T-helper 2 cell (primary cell): ENCODE results near the gene PPP2CA.
A peak's percentile ranks its signal among the peaks of the same experiment; 100 is the strongest.
"Not testable (repeated sequence)": the region's sequence is repeated elsewhere in the genome, so short reads cannot be mapped to it uniquely, and the experiment has no call there.

Source experiments
- DNase-seq, 5 experiments: peaks; one replicate each; pipeline versions ENCODE4 v3.0.0 to v3.0.0-alpha.2; 2012 to 2022

Gene PPP2CA

DNA sequence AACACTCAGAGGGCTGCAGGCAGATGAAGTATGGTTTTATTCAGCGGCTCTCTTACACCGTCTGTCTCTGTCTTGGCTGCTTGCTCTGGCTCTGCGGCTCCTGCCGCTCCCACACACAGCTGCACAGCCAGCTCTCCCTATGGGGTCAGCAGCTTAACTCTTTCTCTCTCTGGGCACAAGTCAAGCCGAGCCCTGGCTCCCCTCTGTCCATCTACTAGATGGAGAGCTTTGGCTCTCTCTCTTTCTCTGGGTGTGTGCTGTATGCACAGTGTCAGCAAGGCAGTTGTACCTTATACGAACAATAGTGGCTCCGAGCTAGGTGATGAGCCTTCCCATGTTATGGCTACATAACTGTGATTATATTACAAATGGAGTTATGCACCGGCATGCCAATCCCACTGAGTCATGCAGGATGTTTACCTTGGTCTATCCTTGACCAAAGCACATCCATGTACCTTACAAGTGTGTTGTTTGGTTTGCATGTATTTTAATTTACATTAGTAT lies 19.3 kb upstream of the PPP2CA start:
- DNase-seq: no peak

DNA sequence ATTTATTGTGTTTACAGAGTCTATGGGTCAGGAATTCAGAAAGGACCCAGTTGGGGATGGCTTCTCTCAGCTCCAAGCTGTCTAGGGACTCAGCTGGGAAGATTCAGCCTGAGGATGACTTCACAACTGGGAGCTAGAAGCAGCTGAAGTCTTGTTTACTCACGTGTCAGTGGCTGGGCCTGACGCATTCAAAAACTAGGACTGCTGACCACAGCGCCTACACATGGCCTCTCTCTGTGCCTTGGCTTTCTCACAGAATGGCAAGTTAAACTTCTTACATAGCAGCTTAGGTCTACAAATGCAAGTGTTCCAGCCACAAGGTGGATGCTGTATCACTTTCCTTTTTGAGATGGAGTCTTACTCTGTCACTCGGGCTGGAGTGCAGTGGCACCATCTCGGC lies 16.3 kb upstream of the PPP2CA start:
- DNase-seq: no peak

DNA sequence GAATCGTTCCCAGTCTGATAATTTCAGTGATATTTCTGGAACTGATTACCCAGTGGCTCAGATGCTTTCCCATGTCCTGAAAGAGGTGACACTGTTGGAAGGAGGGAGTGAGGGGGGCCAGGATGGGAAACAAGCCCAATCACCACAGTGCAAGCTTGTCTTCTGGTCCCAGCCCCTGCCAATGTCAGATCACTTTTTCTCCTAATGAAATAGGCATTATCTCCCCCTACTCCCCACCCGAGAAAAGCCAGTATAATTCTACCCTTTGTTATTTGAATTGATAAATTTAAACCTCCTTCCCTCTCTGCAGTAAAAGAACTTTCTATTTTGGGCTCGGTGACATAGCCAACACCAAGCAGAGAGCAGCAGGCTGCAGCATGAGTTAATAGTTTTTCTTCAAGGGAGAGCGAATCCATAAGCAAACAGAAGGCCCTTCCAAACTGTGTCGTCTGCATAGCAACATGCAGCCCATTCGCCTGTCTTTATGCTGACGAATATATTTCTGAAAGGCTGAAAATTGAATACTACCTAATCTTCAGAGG lies 14.6 kb upstream of the PPP2CA start:
- no peak for DNase-seq

- no peak for DNase-seq
Measured at GRCh38 chr5:134236820-134237219, 10.9 kb upstream of the PPP2CA start.

GRCh38 chr5:134236318-134236717 lies 10.4 kb upstream of the PPP2CA start:
- no peak for DNase-seq

GRCh38 chr5:134228624-134229023 lies 2.8 kb upstream of the PPP2CA start:
- DNase-seq: no peak

DNA sequence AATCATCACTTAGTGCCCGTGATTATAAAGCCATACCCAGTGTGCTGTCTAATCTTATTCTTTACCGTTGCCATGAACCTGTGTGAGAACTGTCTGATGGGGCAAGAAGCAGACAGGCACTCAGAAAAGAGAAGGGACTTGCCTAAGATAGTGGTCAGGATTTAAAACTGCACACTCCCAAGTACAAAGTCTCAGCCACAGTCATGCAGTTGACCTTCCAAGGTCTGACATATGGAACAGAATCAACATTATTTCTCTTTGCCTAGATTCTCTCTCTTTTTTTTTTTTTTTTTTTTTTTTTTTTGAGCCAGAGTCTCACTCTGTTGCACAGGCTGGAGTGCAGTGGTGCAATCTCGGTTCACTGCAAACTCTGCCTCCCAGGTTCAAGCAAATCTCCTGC lies 1.9 kb upstream of the PPP2CA start:
- DNase-seq: no peak

DNA sequence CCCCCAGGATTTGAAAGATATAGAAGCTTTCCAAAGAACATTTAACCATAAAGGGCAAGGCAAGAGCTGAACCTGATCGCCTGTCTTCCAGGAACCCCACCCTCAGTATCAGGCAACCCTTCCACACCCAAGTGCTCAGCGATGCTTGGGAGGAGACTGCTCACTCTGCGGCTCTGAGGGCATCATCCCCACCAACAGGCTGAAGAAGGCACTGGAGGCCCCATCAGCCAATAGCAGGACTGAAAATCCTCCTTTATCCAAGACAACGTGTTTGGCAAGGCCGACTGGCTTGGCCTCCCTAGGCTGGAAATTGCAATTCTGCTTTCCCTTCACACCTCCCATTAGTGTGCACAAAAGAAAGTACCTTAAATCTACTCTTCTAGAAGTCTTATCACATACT lies 1.4 kb upstream of the PPP2CA start:
- no peak for DNase-seq

DNA sequence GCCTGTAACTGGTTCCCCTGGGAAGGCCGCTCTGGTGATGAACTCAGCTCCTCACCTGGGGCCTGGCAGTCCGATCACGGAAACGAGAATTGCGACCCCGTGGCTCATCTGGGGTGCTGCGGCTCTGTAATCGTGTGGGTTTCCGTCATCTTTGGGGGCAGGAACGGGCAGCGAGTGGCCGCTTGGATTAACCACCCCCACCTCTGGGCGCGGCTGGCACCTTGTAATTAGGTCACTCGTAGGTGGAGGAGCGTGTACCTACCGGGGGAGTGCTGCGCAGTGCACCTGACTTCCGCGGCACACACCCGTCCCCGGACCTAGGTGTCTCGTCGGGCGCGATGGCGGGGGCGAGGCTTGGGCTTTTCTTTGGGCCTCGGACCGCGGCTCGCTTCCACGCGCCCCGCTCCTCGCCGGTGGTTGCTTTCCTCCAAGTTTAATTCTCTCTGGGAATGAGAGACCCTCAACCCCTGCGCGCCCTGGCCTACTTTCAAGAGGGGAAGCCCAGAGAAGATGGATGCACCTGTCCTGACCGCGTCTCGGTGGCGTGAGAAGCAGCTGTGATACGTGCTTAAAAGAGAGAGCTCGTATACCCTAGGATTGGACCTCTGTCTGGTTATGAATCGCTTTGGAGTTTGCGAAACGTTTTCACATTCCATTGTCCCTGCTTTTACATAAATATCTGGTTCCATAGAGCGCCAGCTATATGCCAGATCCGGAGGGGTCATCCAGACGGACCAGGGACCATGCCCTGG lies 744 bp upstream of the PPP2CA start:
- peak; percentile 57 to 96 (median 77) for DNase-seq

GRCh38 chr5:134224888-134225779 lies 739 bp downstream of the PPP2CA start:
- peak; percentile 49 to 76 (median 59) for DNase-seq

DNA sequence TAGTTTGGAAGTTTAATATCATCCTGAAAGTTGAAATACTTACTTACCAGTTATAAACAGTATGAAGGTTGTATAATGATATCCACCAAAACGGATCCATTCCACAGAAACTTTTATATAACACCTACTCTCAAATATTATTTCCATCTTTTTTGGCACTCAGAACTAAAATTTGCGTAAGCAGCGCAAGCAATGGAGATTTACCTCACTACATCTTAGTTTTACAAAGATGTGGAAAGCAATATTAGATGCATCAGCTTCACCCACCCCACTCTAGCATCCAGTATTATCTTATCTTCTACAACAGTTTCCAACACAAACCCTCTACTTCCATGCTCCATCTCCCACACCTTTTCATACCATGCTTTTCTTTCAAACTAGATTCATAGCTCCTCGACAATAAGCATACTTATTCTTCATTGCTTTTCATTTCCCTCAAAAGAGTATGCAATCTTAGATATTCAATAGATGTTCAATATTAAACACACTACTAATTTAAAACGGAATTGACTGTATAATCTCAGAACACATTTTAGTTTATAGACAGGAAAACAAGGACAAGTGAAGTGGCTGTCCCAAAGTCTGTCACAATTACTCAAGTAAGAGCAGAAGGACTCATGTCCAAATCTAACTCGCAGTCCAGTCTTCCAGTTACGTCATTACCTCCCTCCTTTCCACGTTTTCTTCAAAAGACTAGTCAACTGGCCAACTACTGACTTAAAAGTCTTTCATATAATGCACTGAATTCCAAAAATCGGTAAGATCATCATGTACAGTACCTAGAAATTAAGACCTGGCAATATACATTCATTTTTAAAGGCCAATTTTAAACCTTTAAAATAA lies 2.2 kb downstream of the PPP2CA start:
- DNase-seq: no peak

DNA sequence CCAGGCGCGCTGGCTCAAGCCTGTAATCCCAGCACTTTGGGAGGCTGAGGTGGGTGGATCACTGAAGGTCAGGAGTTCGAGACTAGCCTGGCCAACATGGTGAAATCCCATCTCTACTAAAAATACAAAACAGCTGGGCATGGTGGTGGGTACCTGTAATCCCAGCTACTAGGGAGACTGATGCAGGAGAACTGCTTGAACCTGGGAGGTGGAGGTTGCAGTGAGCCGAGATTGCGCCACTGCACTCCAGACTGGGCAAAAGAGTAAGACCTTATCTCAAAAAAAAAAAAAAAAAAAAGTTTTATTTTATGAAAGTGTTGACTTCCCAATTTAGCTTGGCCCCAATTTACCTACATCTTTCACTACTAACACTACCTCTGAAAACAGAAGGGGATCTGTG lies 4.2 kb downstream of the PPP2CA start:
- DNase-seq: not testable (repeated sequence)

- no peak for DNase-seq
Measured at GRCh38 chr5:134215757-134216156, 10.1 kb downstream of the PPP2CA start.

DNA sequence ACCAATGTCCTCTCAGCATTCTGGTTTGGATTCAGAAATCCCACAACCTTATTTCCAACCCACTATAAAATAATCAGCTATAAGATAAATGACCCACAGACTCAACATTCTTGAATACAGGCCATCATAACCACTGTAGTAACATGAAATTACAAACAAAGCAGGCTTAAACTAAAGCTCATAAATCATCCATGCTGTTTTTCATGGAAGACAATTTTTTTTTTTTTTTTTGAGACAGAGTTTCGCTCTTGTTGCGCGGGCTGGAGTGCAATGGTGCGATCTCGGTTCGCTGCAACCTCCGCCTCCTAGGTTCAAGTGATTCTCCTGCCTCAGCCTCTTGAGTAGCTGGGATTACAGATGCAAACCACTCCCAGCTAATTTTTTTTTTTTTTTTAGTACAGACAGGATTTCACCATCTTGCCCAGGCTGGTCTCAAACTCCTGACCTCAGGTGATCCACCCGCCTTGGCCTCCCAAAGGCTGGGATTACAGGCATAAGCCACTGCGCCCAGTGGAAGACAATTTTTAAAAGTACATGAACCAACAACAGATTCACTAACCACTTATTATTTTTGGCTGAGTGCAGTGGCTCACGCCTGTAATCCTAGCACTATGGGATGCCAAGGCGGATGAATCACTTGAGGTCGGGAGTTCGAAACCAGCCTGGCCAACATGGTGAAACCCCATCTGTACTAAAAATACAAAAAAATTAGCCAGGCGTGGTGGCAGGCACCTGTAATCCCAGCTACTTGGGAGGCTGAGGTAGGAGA lies 14.4 kb downstream of the PPP2CA start:
- not testable (repeated sequence) for DNase-seq

DNA sequence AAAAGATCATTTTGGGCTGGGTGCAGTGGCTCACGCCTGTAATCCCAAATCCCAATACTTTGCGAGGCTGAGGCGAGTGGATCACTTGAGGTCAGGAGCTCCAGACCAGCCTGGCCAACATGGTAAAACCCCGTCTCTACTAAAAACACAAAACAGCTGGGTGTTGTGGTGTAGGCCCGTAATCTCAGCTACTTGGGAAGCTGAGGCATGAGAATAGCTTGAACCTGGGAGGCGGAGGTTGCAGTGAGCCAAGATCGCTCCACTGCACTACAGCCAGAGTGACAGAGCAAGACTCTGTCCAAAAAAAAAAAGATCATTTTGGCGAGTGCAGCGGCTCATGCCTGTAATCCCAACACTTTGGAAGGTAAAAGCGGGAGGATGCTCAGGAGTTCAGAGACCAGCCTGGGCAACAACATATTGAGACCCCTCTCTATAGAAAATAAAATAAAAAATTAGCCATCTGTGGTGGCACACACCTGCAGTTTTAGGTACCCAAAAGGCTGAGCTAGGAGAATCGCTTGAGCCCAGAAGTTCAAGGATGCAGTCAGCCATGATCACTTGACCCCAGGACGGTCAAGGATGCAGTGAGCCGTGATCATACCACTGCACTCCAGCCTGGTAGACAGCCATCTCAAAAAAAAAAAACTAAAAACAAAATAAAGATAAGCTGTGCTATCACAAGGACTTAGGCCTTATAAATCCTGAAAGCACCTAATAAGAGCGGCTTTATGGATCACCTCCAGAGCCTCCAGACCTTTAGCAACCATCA lies 16.2 kb downstream of the PPP2CA start:
- no peak for DNase-seq

GRCh38 chr5:134207696-134208095 lies 18.2 kb downstream of the PPP2CA start:
- DNase-seq: no peak

DNA sequence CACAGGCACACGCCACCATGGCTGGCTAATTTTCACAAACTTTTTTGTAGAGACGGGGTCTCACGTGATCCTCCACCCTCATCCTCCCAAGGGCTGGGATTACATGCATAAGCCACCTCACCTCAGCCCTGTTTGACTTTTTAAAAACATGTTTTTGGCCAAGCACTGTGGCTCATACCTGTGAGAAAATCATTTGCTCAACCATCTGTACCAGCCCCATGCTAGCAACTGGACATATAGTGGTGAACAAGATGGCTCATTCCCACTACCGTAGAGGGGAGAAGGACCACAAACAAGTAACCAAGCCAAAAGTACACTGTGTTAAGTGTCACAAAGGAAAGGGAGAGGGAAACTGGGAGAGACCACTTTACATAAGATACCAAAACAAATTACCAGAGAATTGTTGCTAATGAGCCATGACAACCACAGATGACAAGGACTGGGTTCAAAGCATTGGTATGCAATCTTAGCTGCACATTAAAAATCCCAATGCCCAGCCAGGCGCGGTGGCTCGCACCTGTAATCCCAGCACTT lies 19.2 kb downstream of the PPP2CA start:
- no peak for DNase-seq

GRCh38 chr5:134204575-134204974 lies 21.3 kb downstream of the PPP2CA start:
- no peak for DNase-seq

GRCh38 chr5:134203630-134204029 lies 22.2 kb downstream of the PPP2CA start:
- DNase-seq: no peak

- DNase-seq: no peak
Measured at GRCh38 chr5:134195666-134196065, 30.2 kb downstream of the PPP2CA start.

DNA sequence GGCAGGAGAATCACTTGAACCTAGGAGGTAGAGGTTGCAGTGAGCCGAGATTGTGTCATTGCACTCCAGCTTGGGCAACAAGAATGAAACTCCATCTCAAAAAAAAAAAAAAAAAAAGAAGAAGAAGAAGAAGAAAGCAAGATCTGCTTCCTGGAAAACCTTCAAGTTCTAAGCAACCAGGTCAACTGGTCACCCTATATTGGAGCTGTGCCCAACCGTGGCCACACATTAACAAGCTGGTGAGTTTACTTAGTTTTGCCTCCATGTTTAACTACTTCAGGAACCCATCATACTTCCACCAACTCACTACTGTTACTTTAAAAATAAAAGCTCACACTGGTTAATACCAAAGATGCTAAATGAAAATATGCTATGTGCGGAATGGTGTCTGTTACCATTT lies 36.8 kb downstream of the PPP2CA start:
- DNase-seq: no peak
